HUDEP-2 (cell line): Measurements from ENCODE around the gene NPHS1.
A peak's percentile ranks its signal among the peaks of the same experiment; 100 is the strongest.
"Not testable (repeated sequence)": the region's sequence is repeated elsewhere in the genome, so short reads cannot be mapped to it uniquely, and the experiment has no call there.

ENCODE experiments used
- DNase-seq, 76 experiments: peaks; one replicate each; lab custom pipeline; 2025; ENCODE audit not compliant: unreplicated experiment in 76 of 76; lab: John Stamatoyannopoulos, UW

The NPHS1 gene

GRCh38 chr19:35852029-35852780 lies at the start of gene NPHS1:
Gene NPHS1, minus strand, starts transcription at chr19:35852504. Its CDS starts 667 bp downstream, at chr19:35851837.
- no peak for DNase-seq

GRCh38 chr19:35901055-35901644 lies 48.8 kb upstream of the NPHS1 start:
- DNase-seq = no peak

DNA sequence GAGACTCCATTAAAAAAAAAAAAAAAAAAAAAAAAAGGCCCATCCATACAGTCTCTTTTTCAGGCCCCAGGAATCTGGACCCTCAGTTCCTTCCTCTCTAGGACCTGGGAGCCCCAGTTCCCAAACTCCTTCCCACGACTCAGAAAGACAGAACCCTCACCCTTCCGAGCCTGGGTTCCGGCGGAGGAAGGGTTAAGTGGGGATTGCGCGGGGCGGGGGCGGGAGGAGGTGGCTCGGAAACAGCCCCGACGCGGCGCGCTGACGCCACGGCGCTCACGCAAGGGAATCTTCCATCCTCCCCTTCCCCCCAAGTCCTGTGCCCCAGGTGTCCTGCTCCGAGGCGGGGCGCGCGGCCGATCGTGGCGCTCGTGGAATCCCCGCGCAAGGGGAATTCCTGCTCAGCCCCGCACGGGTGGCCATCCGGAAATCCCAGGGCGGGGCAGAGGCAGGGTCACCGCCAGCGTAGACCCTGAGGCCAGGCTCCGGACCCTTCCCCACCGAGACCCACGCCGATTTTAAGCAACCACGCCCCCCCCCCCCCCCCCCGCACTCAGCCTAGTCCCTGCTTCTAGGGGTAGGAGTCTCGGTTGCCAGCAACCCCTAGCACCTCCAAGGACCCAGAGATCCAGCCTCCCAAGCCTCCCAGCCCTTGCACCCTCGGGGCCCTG lies 47.4 kb upstream of the NPHS1 start:
- peak in 68 of 76 experiments; percentile 6 to 86 (median 63) for DNase-seq

- no peak for DNase-seq
Measured at GRCh38 chr19:35898499-35898809, 46.1 kb upstream of the NPHS1 start.

- no peak for DNase-seq
Measured at GRCh38 chr19:35897706-35898451, 45.6 kb upstream of the NPHS1 start.

- DNase-seq = no peak
Measured at GRCh38 chr19:35896643-35897040, 44.3 kb upstream of the NPHS1 start.

GRCh38 chr19:35895911-35896642 lies 43.8 kb upstream of the NPHS1 start:
- DNase-seq = no peak

GRCh38 chr19:35894342-35894741 lies 42.0 kb upstream of the NPHS1 start:
- DNase-seq = no peak

- not testable (repeated sequence) for DNase-seq
Measured at GRCh38 chr19:35891819-35892218, 39.5 kb upstream of the NPHS1 start.

DNA sequence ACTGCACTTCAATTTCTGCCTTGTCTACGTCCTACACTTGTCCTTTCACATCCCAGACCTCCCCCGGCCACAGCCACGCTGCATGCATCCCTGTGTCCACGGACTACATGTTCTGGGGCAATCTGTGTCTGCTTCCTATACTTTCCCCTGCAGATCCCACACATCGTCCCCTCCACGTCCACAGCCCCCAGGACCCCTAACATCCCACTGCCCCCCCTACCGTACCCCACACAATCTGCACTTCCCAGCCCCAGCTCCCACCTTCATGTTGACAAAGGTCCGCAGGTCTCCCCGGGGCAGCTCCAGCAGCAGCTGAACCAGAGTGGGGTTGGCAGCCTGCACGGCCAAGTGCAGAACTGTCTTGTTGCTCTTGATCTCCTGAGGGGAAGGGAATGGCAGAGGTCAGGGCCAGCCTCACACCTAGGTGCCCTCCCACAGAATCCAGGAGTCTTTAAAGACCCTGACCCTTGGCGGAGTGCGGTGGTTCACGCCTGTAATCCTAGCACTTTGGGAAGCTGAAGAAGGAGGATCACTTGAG lies 37.9 kb upstream of the NPHS1 start:
- no peak for DNase-seq

DNA sequence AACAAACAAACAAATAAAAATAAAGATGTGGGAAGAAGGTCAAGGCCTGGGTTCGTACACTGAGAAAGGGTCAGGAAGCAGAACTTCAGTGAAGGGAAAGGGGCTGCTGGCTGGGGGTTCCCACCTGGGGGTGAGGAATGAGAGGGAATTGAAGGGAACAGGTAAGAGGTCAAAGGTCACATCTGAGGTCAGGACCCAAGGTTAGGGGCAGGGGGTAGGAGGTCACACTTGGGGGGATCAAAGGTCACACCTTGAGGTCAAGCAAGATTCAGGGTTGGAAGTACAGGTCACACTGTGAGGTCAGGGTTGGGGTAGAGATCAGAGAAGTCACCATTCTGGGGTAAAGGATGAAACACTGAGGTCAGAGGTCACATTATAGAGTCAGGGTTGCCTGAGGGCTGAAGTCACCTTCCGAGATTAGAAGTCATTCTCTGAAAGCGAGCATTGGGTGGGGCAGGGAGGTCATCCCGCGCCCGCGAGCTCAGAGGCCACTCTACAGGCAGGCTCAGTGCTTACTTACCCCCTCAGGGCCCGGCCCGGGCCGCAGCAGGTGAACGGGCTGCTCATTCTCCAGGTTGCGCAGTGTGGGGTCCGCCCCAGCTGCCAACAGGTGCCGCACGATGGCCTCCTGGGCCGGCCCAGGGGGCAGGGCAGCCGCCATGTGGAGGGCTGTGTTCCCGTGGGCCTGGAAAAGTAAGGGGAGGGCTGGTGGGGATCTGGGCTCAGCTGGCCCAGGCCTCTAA lies 37.2 kb upstream of the NPHS1 start:
- DNase-seq = no peak

GRCh38 chr19:35888398-35888797 lies 36.1 kb upstream of the NPHS1 start:
- DNase-seq = no peak

DNA sequence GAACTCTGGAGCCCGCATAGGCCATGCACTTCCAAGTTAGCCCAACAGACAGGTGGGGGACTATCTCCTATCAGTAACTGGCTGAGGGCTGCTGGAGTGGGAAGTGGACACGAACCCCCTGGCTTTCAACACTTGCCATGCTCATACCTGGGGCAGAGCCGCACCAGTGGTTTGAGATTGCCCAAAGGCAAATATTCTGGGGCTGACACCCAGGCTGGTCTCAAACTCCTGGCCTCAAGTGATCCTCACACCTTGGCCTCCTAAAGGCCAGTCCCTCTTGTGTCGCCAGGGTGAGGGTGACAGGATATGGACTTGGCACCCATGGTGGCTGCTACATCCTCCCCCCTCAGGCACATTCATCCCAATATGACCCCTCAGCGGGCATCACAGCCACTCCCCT lies 34.9 kb upstream of the NPHS1 start:
- no peak for DNase-seq

GRCh38 chr19:35885904-35886303 lies 33.6 kb upstream of the NPHS1 start:
- DNase-seq = no peak

- DNase-seq = no peak
Measured at GRCh38 chr19:35885225-35885738, 33.0 kb upstream of the NPHS1 start.

DNA sequence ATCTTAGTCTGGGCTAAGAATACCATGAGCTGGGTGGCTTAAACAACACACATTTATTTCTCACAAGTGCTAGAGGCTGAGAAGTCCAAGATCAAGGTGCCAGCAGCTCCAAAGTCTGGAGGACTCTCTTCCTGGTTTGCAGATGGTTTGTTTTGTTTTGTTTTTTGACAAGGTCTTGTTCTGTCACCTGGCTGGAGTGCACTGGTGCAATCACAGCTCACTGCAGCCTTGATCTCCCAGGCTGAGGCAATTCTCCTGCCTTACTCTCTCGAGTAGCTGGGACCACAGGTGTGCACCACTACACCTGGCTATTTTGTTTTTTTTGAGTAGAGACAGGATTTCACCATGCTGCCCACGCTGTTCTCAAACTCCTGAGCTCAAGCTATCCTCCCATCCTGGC lies 31.6 kb upstream of the NPHS1 start:
- DNase-seq = no peak

GRCh38 chr19:35882114-35882832 lies 30.0 kb upstream of the NPHS1 start:
- peak in 40 of 76 experiments; percentile 3 to 74 (median 46) for DNase-seq

- DNase-seq = peak in 75 of 76 experiments; percentile 42 to 95 (median 85)
Measured at GRCh38 chr19:35879770-35880317, 27.5 kb upstream of the NPHS1 start.
